Measurements from ENCODE around the gene ZNF750. TPM values are rescaled to one million over a fixed set of nuclear protein-coding genes. Genes with fewer than 3 reads are reported as not detected.

ZNF750 gene
- total RNA-seq, 1 experiment from 2014 or later: not detected

- in situ Hi-C loops (cut with HindIII; ENCODE audit: low pct_unique_long_range_greater_than_20kb, low sequenced_read_pairs): no loop called here
- no peak overlapping the region for H3K4me3 ChIP-seq (ENCODE audit: low read depth in 2 of 2, low read length in 2 of 2)
- DNase-seq (ENCODE audit: low read depth, low spot score): no peak
- POLR2A ChIA-PET: no interaction called here
- no peaks in the 10 kb centered on the region for H3K4me1 ChIP-seq (ENCODE audit: control insufficient read depth, insufficient read depth, low read length)
- ATAC-seq: no peak
- H3K27ac ChIP-seq (ENCODE audit: low read length): no peak overlapping the region
- TF ChIP-seq TCF7L2 (IDR thresholded peaks at IDR 0.05; ENCODE audit: low read depth, low read length) (no peak), CTCF (IDR thresholded peaks at IDR 0.05) (no peak), SIN3A (IDR thresholded peaks at IDR 0.05; ENCODE audit: borderline replicate concordance, insufficient read depth, low read depth, low read length) (no peak), POLR2AphosphoS5 (IDR thresholded peaks at IDR 0.05; ENCODE audit: low read depth, low read length) (no peak)
- TF ChIP-seq, protein P1, sequence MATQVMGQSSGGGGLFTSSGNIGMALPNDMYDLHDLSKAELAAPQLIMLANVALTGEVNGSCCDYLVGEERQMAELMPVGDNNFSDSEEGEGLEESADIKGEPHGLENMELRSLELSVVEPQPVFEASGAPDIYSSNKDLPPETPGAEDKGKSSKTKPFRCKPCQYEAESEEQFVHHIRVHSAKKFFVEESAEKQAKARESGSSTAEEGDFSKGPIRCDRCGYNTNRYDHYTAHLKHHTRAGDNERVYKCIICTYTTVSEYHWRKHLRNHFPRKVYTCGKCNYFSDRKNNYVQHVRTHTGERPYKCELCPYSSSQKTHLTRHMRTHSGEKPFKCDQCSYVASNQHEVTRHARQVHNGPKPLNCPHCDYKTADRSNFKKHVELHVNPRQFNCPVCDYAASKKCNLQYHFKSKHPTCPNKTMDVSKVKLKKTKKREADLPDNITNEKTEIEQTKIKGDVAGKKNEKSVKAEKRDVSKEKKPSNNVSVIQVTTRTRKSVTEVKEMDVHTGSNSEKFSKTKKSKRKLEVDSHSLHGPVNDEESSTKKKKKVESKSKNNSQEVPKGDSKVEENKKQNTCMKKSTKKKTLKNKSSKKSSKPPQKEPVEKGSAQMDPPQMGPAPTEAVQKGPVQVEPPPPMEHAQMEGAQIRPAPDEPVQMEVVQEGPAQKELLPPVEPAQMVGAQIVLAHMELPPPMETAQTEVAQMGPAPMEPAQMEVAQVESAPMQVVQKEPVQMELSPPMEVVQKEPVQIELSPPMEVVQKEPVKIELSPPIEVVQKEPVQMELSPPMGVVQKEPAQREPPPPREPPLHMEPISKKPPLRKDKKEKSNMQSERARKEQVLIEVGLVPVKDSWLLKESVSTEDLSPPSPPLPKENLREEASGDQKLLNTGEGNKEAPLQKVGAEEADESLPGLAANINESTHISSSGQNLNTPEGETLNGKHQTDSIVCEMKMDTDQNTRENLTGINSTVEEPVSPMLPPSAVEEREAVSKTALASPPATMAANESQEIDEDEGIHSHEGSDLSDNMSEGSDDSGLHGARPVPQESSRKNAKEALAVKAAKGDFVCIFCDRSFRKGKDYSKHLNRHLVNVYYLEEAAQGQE (IDR thresholded peaks at IDR 0.05; ENCODE audit: insufficient read depth in 1 of 2, low read depth in 2 of 2, low read length in 1 of 2): no peak
- no peaks in the 10 kb centered on the region for H3K36me3 ChIP-seq (ENCODE audit: control insufficient read depth, insufficient read depth, low read length)
- H3K27me3 ChIP-seq (ENCODE audit: control insufficient read depth, insufficient read depth, low read length): no peaks in the 10 kb centered on the region
- no TSS peak for BruUV-seq (replicated peaks)
- no peaks in the 10 kb centered on the region for H3K9me3 ChIP-seq (ENCODE audit: control insufficient read depth, insufficient read depth, low read depth, low read length)
- intact Hi-C loops (cut with micrococcal nuclease; ENCODE audit: unreplicated experiment): no loop called here
- CTCF ChIA-PET: no interaction called here
These were observed 8.6 kb downstream of the ZNF750 start for GRCh38 chr17:82831041-82831817.

- in situ Hi-C loops (cut with HindIII; ENCODE audit: low pct_unique_long_range_greater_than_20kb, low sequenced_read_pairs): no loop called here
- Histone ChIP-seq H3K4me1 (ENCODE audit: control insufficient read depth, insufficient read depth, low read length) (no peaks in the 10 kb centered on the region), H3K36me3 (ENCODE audit: control insufficient read depth, insufficient read depth, low read length) (no peaks in the 10 kb centered on the region), H3K9me3 (ENCODE audit: control insufficient read depth, insufficient read depth, low read depth, low read length) (no peaks in the 10 kb centered on the region), H3K4me3 (ENCODE audit: low read depth in 2 of 2, low read length in 2 of 2) (no peak overlapping the region), H3K27me3 (ENCODE audit: control insufficient read depth, insufficient read depth, low read length) (no peaks in the 10 kb centered on the region), H3K27ac (ENCODE audit: low read length) (no peak overlapping the region)
- POLR2A ChIA-PET: no interaction called here
- intact Hi-C loops (cut with micrococcal nuclease; ENCODE audit: unreplicated experiment): no loop called here
- CTCF ChIA-PET: no interaction called here
- ATAC-seq (no peak), DNase-seq (ENCODE audit: low read depth, low spot score) (no peak)
- no peak for TF ChIP-seq CTCF (IDR thresholded peaks at IDR 0.05)
- TF ChIP-seq, protein P1 (IDR thresholded peaks at IDR 0.05; ENCODE audit: insufficient read depth in 1 of 2, low read depth in 2 of 2, low read length in 1 of 2): no peak
- TF ChIP-seq SIN3A (IDR thresholded peaks at IDR 0.05; ENCODE audit: borderline replicate concordance, insufficient read depth, low read depth, low read length): no peak
- no peak for TF ChIP-seq POLR2AphosphoS5 (IDR thresholded peaks at IDR 0.05; ENCODE audit: low read depth, low read length)
- no peak for TF ChIP-seq TCF7L2 (IDR thresholded peaks at IDR 0.05; ENCODE audit: low read depth, low read length)
- no TSS peak for BruUV-seq (replicated peaks)
These were observed 9.6 kb downstream of the ZNF750 start for GRCh38 chr17:82830249-82830661.

Measured in Panc1 (cell line).